ENCODE results near the gene C19orf44. TPM values are rescaled to one million over a fixed set of nuclear protein-coding genes. Genes with fewer than 3 reads are reported as not detected.

C19orf44 gene
- polyA plus RNA-seq, 2 of the 4 experiments (the other 2 are of a cell fraction), result 2.9 to 3.0 TPM

- Histone ChIP-seq H3K9me3 (no peaks in the 10 kb centered on the region), H3K4me1 (no peaks in the 10 kb centered on the region), H3K4me3 (no peak overlapping the region), H3K4me2 (no peak overlapping the region), H3K27ac (no peak overlapping the region)
- ChIA-PET CTCF (interaction anchor here (1.1 to 2.2 kb wide), 2 partner anchors 11 to 96 kb away, joined by 4 to 13 read pairs; no protein-coding TSS in a partner anchor), POLR2A (no interaction called here)
- FAIRE-seq (no peak), DNase-seq (ENCODE audit: low read depth in 1 of 2, low spot score in 1 of 2) (no peak), ATAC-seq (no peak)
- TF ChIP-seq BHLHE40 (IDR thresholded peaks at IDR 0.05; ENCODE audit: low read depth, low read length), result no peak
- no peak for TF ChIP-seq ZFP36 (IDR thresholded peaks at IDR 0.05; ENCODE audit: borderline replicate concordance, partially characterized antibody)
- no peak for TF ChIP-seq SREBF2 (IDR thresholded peaks at IDR 0.05)
- TF ChIP-seq EHMT2 (IDR thresholded peaks at IDR 0.05; ENCODE audit: low read depth), result no peak
- TF ChIP-seq ZC3H11A (IDR thresholded peaks at IDR 0.05), result no peak
- TF ChIP-seq, protein P1, sequence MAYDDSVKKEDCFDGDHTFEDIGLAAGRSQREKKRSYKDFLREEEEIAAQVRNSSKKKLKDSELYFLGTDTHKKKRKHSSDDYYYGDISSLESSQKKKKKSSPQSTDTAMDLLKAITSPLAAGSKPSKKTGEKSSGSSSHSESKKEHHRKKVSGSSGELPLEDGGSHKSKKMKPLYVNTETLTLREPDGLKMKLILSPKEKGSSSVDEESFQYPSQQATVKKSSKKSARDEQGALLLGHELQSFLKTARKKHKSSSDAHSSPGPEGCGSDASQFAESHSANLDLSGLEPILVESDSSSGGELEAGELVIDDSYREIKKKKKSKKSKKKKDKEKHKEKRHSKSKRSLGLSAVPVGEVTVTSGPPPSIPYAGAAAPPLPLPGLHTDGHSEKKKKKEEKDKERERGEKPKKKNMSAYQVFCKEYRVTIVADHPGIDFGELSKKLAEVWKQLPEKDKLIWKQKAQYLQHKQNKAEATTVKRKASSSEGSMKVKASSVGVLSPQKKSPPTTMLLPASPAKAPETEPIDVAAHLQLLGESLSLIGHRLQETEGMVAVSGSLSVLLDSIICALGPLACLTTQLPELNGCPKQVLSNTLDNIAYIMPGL (CRISPR knock-in tag; IDR thresholded peaks at IDR 0.05; ENCODE audit: borderline replicate concordance), result no peak
- no peak for TF ChIP-seq ELK1 (IDR thresholded peaks at IDR 0.05; ENCODE audit: low read depth, low read length)
- no peak for TF ChIP-seq HOXA7 (CRISPR knock-in tag; IDR thresholded peaks at IDR 0.05)
- no peak for TF ChIP-seq TP53 (CRISPR knock-in tag; IDR thresholded peaks at IDR 0.05)
- no peak for TF ChIP-seq NPAS2 (CRISPR knock-in tag; IDR thresholded peaks at IDR 0.05; ENCODE audit: borderline replicate concordance)
- no peak for TF ChIP-seq HOXB5 (CRISPR knock-in tag; IDR thresholded peaks at IDR 0.05)
- TF ChIP-seq POLR2A (IDR thresholded peaks at IDR 0.05; ENCODE audit: low read length), result no peak
- TF ChIP-seq RFX5 (IDR thresholded peaks at IDR 0.05), result no peak
- TF ChIP-seq KDM1A (IDR thresholded peaks at IDR 0.05; ENCODE audit: low read depth), result no peak
- TF ChIP-seq CBX2 (IDR thresholded peaks at IDR 0.05; ENCODE audit: borderline replicate concordance, low read depth), result no peak
- no peak for TF ChIP-seq HDAC2 (IDR thresholded peaks at IDR 0.05)
- WGBS (ENCODE audit: missing lambda C conversion rate), result 95% methylated on average over 11 of the region's 15 CpGs
These were observed 20.2 kb downstream of the C19orf44 start for GRCh38 chr19:16516381-16516780.

GRCh38 chr19:16516923-16517610 lies 20.9 kb downstream of the C19orf44 start:
- ATAC-seq, result peak; percentile 5 to 12; a peak in 4 of 6 replicates
- FAIRE-seq, result no peak
- no peak for DNase-seq (ENCODE audit: low read depth in 1 of 2, low spot score in 1 of 2)

More at GRCh38 chr19:16516923-16517610, 20.9 kb downstream of the C19orf44 start:
- TF ChIP-seq, protein P2, sequence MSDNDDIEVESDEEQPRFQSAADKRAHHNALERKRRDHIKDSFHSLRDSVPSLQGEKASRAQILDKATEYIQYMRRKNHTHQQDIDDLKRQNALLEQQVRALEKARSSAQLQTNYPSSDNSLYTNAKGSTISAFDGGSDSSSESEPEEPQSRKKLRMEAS (IDR thresholded peaks at IDR 0.05), result no peak
- TF ChIP-seq NPAS2 (CRISPR knock-in tag; IDR thresholded peaks at IDR 0.05; ENCODE audit: borderline replicate concordance) (no peak), POLR2A (IDR thresholded peaks at IDR 0.05; ENCODE audit: low read length) (no peak), EHF (CRISPR knock-in tag; IDR thresholded peaks at IDR 0.05) (no peak), NR3C1 (IDR thresholded peaks at IDR 0.05) (no peak), FOSB (CRISPR knock-in tag; IDR thresholded peaks at IDR 0.05) (no peak), RFX5 (IDR thresholded peaks at IDR 0.05) (no peak), FOXS1 (CRISPR knock-in tag; IDR thresholded peaks at IDR 0.05) (no peak), ESRRA (IDR thresholded peaks at IDR 0.05; ENCODE audit: borderline replicate concordance, low read length) (no peak), HOXB5 (CRISPR knock-in tag; IDR thresholded peaks at IDR 0.05) (no peak), NFE2L2 (conservative IDR thresholded peaks at IDR 0.05; ENCODE audit: low read length) (no peak), BHLHE40 (IDR thresholded peaks at IDR 0.05; ENCODE audit: low read depth, low read length) (no peak)
- TF ChIP-seq, protein P3, sequence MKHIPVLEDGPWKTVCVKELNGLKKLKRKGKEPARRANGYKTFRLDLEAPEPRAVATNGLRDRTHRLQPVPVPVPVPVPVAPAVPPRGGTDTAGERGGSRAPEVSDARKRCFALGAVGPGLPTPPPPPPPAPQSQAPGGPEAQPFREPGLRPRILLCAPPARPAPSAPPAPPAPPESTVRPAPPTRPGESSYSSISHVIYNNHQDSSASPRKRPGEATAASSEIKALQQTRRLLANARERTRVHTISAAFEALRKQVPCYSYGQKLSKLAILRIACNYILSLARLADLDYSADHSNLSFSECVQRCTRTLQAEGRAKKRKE (CRISPR knock-in tag; IDR thresholded peaks at IDR 0.05; ENCODE audit: low read depth), result no peak
- TF ChIP-seq, protein P1 (CRISPR knock-in tag; IDR thresholded peaks at IDR 0.05; ENCODE audit: borderline replicate concordance), result no peak
- TF ChIP-seq, protein P4, sequence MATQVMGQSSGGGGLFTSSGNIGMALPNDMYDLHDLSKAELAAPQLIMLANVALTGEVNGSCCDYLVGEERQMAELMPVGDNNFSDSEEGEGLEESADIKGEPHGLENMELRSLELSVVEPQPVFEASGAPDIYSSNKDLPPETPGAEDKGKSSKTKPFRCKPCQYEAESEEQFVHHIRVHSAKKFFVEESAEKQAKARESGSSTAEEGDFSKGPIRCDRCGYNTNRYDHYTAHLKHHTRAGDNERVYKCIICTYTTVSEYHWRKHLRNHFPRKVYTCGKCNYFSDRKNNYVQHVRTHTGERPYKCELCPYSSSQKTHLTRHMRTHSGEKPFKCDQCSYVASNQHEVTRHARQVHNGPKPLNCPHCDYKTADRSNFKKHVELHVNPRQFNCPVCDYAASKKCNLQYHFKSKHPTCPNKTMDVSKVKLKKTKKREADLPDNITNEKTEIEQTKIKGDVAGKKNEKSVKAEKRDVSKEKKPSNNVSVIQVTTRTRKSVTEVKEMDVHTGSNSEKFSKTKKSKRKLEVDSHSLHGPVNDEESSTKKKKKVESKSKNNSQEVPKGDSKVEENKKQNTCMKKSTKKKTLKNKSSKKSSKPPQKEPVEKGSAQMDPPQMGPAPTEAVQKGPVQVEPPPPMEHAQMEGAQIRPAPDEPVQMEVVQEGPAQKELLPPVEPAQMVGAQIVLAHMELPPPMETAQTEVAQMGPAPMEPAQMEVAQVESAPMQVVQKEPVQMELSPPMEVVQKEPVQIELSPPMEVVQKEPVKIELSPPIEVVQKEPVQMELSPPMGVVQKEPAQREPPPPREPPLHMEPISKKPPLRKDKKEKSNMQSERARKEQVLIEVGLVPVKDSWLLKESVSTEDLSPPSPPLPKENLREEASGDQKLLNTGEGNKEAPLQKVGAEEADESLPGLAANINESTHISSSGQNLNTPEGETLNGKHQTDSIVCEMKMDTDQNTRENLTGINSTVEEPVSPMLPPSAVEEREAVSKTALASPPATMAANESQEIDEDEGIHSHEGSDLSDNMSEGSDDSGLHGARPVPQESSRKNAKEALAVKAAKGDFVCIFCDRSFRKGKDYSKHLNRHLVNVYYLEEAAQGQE (IDR thresholded peaks at IDR 0.05), result no peak
- Histone ChIP-seq H3K9me3 (no peaks in the 10 kb centered on the region), H3K4me2 (no peak overlapping the region), H3K27ac (no peak overlapping the region), H3K4me3 (no peak overlapping the region), H3K4me1 (no peaks in the 10 kb centered on the region)
- ChIA-PET POLR2A (interaction anchor here (0.7 kb wide), 1 partner anchor 423 kb away, joined by 3 read pairs; no protein-coding TSS in a partner anchor), CTCF (interaction anchor here (0.5 to 2.2 kb wide), 6 partner anchors 8 to 119 kb away, joined by 3 to 13 read pairs (median 4); no protein-coding TSS in a partner anchor)
- 96% methylated on average over 11 of the region's 14 CpGs for WGBS (ENCODE audit: missing lambda C conversion rate)

All from A549 (cell line).